Raji (cell line): ENCODE data around the gene DENND2C.
A peak's percentile ranks its signal among the peaks of the same experiment; 100 is the strongest.

ENCODE experiments used
- POLR2A ChIP-seq: IDR thresholded peaks from 2 replicates; pipeline ENCODE4 v1.6.1; 2011; ENCODE audit warnings: low read depth, low read length, control low read depth; ENCODE audit not compliant: insufficient read depth

The DENND2C gene, protein sequence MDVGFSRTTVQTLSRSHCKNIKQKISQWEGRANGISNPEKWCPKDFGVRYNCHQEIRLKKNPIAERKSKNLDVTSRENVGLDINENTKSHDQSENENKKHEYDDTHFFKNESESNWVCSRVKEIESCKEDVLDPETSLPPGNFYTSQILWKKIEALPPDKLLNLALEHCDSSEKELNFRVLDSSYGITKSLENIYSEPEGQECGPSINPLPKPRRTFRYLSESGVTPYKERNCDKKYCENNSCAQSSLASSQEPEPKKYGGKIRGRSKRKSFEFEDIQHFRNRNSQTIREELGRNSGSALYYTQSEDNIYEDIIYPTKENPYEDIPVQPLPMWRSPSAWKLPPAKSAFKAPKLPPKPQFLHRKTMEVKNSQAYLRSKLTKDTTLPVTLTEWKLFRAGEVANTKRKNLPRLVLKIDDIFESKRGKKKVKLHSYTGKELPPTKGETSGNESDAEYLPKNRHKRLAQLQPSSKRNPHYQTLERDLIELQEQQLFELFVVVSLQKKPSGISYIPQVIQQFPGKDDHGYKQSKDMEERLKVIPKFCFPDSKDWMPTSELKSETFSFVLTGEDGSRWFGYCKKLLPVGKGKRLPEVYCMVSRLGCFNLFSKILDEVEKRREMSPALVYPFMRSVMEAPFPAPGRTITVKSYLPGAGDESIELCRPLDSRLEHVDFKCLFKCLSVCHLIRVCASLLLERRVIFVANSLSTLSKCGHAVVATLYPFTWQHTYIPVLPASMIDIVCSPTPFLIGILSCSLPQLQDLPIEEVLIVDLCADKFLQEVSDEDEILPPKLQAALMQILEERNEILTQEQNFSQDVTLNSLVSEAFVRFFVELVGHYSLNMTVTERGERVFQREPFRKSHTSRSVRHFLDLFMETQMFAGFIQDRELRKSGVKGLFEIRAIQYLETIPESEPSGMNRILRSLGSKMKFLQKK

DNA sequence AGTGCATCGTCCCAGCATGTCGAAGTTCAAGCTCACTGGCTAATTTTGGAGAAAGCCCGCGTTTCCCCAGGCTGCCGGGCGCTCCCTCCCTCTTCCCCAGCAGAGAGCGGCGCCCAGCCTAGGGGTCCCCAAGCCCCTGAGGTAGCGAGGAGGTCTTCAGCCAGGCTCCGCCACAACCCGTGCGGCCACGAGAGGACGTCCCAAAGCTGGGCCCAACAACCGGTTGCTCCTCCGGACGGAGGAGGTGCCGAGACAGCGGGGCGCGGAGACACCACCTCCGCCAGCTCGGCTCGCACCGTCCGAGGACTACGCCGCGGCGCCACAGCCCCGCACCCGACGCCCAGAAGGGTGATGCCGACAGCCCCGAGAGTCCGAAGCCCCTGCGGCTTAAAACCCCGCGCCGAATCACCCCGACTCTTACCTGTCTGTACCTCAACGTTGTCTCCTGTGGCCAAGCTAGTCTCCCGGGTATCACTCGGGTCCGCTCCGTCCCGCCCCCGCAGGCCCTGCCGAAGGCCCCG, at the start of gene DENND2C:
DENND2C (minus strand) TSS at position 488 of the 521 bp plus-strand sequence. CDS start 44,065 bp downstream, outside the sequence.
- TF ChIP-seq POLR2A, result no peak

DNA sequence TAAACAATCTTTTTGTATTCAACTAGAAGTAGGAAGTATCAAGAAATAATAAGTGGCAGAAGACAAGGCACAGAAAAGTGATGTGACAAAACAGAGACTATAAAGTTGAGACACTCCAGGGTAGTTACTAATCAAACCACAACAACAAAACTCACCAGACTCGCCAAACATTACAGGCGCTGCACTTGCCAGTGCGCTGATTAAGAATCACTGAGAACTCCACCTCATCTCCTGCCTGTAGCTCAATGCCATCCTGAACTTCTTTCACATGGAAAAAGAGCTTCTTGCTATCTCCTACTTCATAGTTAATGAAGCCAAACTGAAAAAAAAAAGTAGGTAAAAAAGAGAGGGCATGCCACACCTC, 49.6 kb upstream of the DENND2C start:
- TF ChIP-seq POLR2A, result no peak

- TF ChIP-seq POLR2A, result no peak
These were observed 49.0 kb upstream of the DENND2C start for GRCh38 chr1:114718661-114719423.

DNA sequence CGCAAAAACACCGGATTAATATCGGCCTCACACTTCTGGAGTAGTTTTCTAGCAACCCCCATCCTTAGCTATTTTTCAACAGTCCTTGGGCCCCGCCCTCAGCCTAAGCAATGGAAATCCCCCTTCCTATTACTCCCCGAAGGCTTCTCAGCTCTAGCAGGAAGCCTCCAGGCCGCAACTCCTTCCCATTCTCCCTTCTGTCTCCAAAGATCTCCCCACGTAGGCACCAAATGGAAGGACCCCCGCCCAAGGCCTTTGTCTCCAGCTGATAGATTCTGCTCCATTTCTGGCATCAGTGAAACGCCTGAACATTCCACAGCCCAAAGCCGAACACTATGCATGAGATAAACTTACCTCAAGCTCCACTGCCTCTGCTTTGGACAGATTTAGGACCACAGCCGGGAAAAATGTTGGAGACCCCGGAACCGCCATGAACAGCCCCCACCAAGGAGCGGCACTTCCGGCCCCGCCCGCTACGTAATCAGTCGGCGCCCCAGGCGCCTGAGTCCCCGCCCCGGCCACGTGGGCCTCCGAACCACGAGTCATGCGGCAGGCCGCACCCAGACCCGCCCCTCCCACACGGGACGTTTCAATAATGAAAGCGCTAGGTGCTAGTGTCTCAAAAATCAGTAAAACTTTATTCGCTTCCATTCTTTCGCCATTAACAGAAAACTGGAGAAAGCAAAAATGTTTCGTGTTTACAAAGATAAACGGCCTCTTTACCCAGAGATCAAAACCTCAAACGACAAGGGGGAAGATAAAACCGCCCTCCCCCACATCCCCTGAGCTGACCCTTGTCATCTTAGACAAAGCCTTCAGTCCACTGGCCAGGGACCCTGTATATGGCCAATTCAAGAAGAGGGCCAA, 46.7 kb upstream of the DENND2C start, which contains the start of gene NRAS:
NRAS (minus strand) TSS at position 468 of the 867 bp plus-strand sequence. CDS start 611 bp downstream, outside the sequence.
- peak; percentile 56 for TF ChIP-seq POLR2A

- no peak for TF ChIP-seq POLR2A
These were observed 46.1 kb upstream of the DENND2C start for GRCh38 chr1:114715952-114716303.

- TF ChIP-seq POLR2A, result no peak
These were observed 43.1 kb upstream of the DENND2C start for GRCh38 chr1:114712977-114713376.

- TF ChIP-seq POLR2A, result no peak
These were observed 40.5 kb upstream of the DENND2C start for GRCh38 chr1:114710360-114710759.

DNA sequence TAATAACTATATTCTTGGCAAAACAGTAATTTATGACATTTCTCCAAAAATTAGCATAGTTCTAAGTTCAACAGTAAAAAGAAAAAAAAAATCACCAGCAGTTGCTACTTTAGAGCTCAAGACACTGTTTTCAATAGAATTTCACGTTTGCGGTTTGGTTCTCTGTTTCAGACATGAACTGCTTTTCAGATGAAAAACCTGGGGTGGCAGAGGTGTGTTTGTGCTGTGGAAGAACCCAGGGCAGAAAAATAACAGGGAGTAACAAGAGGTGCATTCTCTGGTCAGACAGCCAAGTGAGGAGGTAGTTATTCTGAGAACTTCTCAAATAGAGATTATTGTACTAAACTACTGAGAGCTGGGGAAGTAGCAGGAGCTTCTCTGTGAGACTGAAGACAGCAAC, 37.8 kb upstream of the DENND2C start:
- TF ChIP-seq POLR2A, result no peak

GRCh38 chr1:114703242-114703641, 33.4 kb upstream of the DENND2C start:
- TF ChIP-seq POLR2A, result no peak

GRCh38 chr1:114702737-114703136, 32.9 kb upstream of the DENND2C start:
- TF ChIP-seq POLR2A, result no peak

GRCh38 chr1:114701931-114702330, 32.1 kb upstream of the DENND2C start:
- TF ChIP-seq POLR2A, result no peak

DNA sequence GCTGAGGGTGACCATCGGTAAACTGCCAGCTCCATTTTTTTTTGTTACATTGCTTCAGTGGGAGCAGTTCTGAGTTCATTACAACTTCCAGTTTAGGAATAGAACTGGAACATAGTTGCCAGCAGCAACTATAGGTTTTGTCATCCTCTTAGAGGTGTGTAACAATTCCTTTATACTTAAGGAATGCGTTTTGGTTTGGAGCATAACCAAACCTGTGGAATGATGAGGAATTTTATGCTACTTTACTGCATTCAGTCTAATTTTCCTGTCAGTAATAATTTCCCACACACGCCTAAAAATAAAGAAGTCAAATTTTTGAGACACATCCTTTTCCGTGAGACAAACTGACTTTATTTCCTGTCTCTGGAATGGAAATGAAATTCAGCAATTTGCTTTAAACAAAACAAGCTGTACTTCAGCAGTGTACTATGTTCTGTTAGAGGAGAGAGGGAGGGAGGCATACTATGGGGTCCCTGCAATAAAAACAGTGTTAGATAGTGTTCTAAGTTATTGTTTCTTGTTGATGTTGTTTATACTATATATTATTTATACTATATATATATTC, 30.3 kb upstream of the DENND2C start:
- no peak for TF ChIP-seq POLR2A

DNA sequence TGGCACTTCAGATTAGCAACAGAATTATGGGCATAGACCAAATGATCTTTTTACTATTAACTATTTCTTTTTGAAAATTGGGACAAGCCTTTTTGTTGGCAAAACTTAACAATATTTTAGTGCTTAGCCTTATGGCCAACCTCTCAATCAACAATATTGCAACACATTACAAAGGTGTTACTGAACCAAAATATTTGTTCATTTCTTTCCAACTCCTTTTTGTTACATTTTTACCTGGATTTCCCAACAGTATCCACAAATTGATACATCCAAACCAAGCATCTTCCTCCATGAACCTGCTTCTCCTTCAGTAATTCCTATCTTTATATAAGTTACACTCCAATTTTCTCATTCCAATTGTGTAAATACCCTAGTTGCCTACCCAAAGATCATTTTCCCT, 27.0 kb upstream of the DENND2C start:
- TF ChIP-seq POLR2A, result no peak
